ENCODE data around the gene SH3BP2. TPM values are rescaled to one million over a fixed set of nuclear protein-coding genes. Genes with fewer than 3 reads are reported as not detected.

SH3BP2 gene
- total and polyA plus RNA-seq, 10 of the 15 experiments (the other 5 are each of a cell fraction or from before 2014, with no cell fraction given): 1.1 to 61.8 (median 23.9) TPM

- in situ Hi-C loops (cut with MboI) (no loop called here), intact Hi-C loops (cut with micrococcal nuclease; ENCODE audit: unreplicated experiment) (no loop called here)
- peaks cover 3% of the 10 kb centered on the region; the same call in 1 of the 2 replicates for H4K20me1 ChIP-seq (ENCODE audit: control insufficient read depth, insufficient read depth)
- peak overlapping the region; percentile 45 for H3K4me2 ChIP-seq (ENCODE audit: control insufficient read depth, insufficient read depth)
- DNase-seq (ENCODE audit: low read depth, low spot score) (no peak), FAIRE-seq (no peak), ATAC-seq (peak; percentile 11; the same call in 2 of the 3 replicates)
- H3K27ac ChIP-seq (ENCODE audit: control insufficient read depth, insufficient read depth): peak overlapping the region; percentile 10; the same call in 1 of the 2 replicates
- no peak overlapping the region for H3K9ac ChIP-seq (ENCODE audit: control insufficient read depth, insufficient read depth, low read length)
- ChIA-PET SMC1A (ENCODE audit: uncharacterized antibody, unreplicated experiment) (interaction anchor here (0.7 to 6.4 kb wide), 17 partner anchors 9 to 268 kb away, joined by 3 to 49 read pairs (median 4); no protein-coding TSS in a partner anchor), RAD21 (ENCODE audit: unreplicated experiment) (interaction anchor here (1.0 to 3.0 kb wide), 5 partner anchors 11 to 167 kb away, joined by 3 to 22 read pairs (median 4); no protein-coding TSS in a partner anchor), POLR2A (interaction anchor here (0.5 to 1.9 kb wide), 8 partner anchors 9 to 269 kb away, joined by 3 to 7 read pairs (median 4); no protein-coding TSS in a partner anchor), CTCF (interaction anchor here (1.1 to 3.9 kb wide), 7 partner anchors 10 to 265 kb away, joined by 3 to 23 read pairs (median 6); no protein-coding TSS in a partner anchor)
- no peaks in the 10 kb centered on the region for H3K27me3 ChIP-seq (replicated peaks in 1 of 2; ENCODE audit: control insufficient read depth in 2 of 2, insufficient read depth in 2 of 2, low read length in 1 of 2)
- BruUV-seq (replicated peaks): no TSS peak
- no peaks in the 10 kb centered on the region; a peak in 1 of 4 replicates for H3K36me3 ChIP-seq (ENCODE audit: control insufficient read depth in 2 of 2, insufficient read depth in 2 of 2, low read length in 1 of 2)
- no peak overlapping the region for H2AFZ ChIP-seq (ENCODE audit: control insufficient read depth, low read depth, low read length)
- H3K4me1 ChIP-seq (ENCODE audit: control insufficient read depth, insufficient read depth, low read length): peaks cover 34% of the 10 kb centered on the region
- no peaks in the 10 kb centered on the region for H3K9me3 ChIP-seq (replicated peaks; ENCODE audit: control insufficient read depth, insufficient read depth, low read length)
- 0 out of 2 replicates have a peak overlapping the region, but pooled peaks have one; percentile 5 for H3K4me3 ChIP-seq
- TF ChIP-seq IKZF1 (conservative IDR thresholded peaks at IDR 0.05): 0 out of 2 replicates have a peak, but pooled peaks have one; percentile 1
- no peak for TF ChIP-seq ZNF622 (IDR thresholded peaks at IDR 0.05)
- no peak for TF ChIP-seq CBX5 (IDR thresholded peaks at IDR 0.05; ENCODE audit: low read depth)
- no peak for TF ChIP-seq ZNF384 (IDR thresholded peaks at IDR 0.05; ENCODE audit: borderline replicate concordance, low read depth, low read length)
- no peak for TF ChIP-seq FOXM1 (IDR thresholded peaks at IDR 0.05; ENCODE audit: low read depth, low read length)
- TF ChIP-seq SPI1 (IDR thresholded peaks at IDR 0.05; ENCODE audit: borderline replicate concordance, insufficient read depth, low read depth, low read length): peak; percentile 21; the same call in 1 of the 2 replicates
- WGBS (ENCODE audit: insufficient coverage, insufficient replicate concordance, low lambda C conversion rate, missing lambda C conversion rate): 0% methylated on average over 1 of the region's 1 CpG
- peaks cover 57% of the 10 kb centered on the region for H3K79me2 ChIP-seq (ENCODE audit: control insufficient read depth, insufficient read depth, low read length)
Measured at GRCh38 chr4:2862528-2862927, 69.6 kb downstream of the SH3BP2 start.

GRCh38 chr4:2863649-2864048, 70.8 kb downstream of the SH3BP2 start:
- intact Hi-C loops (cut with micrococcal nuclease; ENCODE audit: unreplicated experiment): no loop called here
- Histone ChIP-seq H3K4me2 (ENCODE audit: control insufficient read depth, insufficient read depth) (no peak overlapping the region), H3K9ac (ENCODE audit: control insufficient read depth, insufficient read depth, low read length) (no peak overlapping the region), H3K27me3 (replicated peaks in 1 of 2; ENCODE audit: control insufficient read depth in 2 of 2, insufficient read depth in 2 of 2, low read length in 1 of 2) (no peaks in the 10 kb centered on the region), H3K27ac (ENCODE audit: control insufficient read depth, insufficient read depth) (no peak overlapping the region), H2AFZ (ENCODE audit: control insufficient read depth, low read depth, low read length) (no peak overlapping the region), H3K36me3 (ENCODE audit: control insufficient read depth in 2 of 2, insufficient read depth in 2 of 2, low read length in 1 of 2) (peaks cover 0 to 3% of the 10 kb centered on the region in 2 experiments; a peak in 2 of 4 replicates), H4K20me1 (ENCODE audit: control insufficient read depth, insufficient read depth) (peaks cover 3% of the 10 kb centered on the region; the same call in 1 of the 2 replicates), H3K4me3 (no peak overlapping the region), H3K9me3 (replicated peaks; ENCODE audit: control insufficient read depth, insufficient read depth, low read length) (no peaks in the 10 kb centered on the region), H3K4me1 (ENCODE audit: control insufficient read depth, insufficient read depth, low read length) (peaks cover 32% of the 10 kb centered on the region), H3K79me2 (ENCODE audit: control insufficient read depth, insufficient read depth, low read length) (peaks cover 54% of the 10 kb centered on the region)
- in situ Hi-C loops (cut with MboI): no loop called here
- POLR2A ChIA-PET: no interaction called here
- RAD21 ChIA-PET (ENCODE audit: unreplicated experiment): no interaction called here
- FAIRE-seq (no peak), ATAC-seq (no peak), DNase-seq (ENCODE audit: low read depth, low spot score) (no peak)
- SMC1A ChIA-PET (ENCODE audit: uncharacterized antibody, unreplicated experiment): interaction anchor here (1.6 to 3.2 kb wide), 2 partner anchors 8 to 16 kb away, joined by 4 to 26 read pairs; no protein-coding TSS in a partner anchor
- no TSS peak for BruUV-seq (replicated peaks)
- CTCF ChIA-PET: no interaction called here
- TF ChIP-seq ZNF24 (IDR thresholded peaks at IDR 0.05) (no peak), SRF (IDR thresholded peaks at IDR 0.05; ENCODE audit: low read depth in 2 of 2, low read length in 2 of 2) (no peak), SUPT20H (IDR thresholded peaks at IDR 0.05; ENCODE audit: borderline replicate concordance, control insufficient read depth, low read depth, low read length) (no peak), SMARCA5 (IDR thresholded peaks at IDR 0.05) (no peak), STAT3 (IDR thresholded peaks at IDR 0.05; ENCODE audit: low read depth, low read length) (no peak), WRNIP1 (IDR thresholded peaks at IDR 0.05; ENCODE audit: borderline replicate concordance, low read depth, low read length) (no peak), RUNX3 (IDR thresholded peaks at IDR 0.05; ENCODE audit: low read length) (no peak), ELK1 (IDR thresholded peaks at IDR 0.05; ENCODE audit: low read depth, low read length) (no peak), NR2C1 (IDR thresholded peaks at IDR 0.05) (no peak), LARP7 (IDR thresholded peaks at IDR 0.05) (no peak), BCL11A (IDR thresholded peaks at IDR 0.05; ENCODE audit: low read depth, low read length) (no peak)
